T-helper 2 cell treated with Interferon-gamma antibody and Interleukin-4, amounts not matched to agents 100 ng/mL and 5 ng/mL, for 36 hours (primary cell): ENCODE results near the gene MICAL1. TPM values are rescaled to one million over a fixed set of nuclear protein-coding genes. Genes with fewer than 3 reads are reported as not detected.

Experiments
- intact Hi-C: fragments of 100-400 bp; cut with micrococcal nuclease; formaldehyde crosslinking; loops from one replicate; pipeline ENCODE4 v1.15.1; 2023
- total RNA-seq: library from RNA; stranded (reverse); gene quantifications from 2 replicates; pipeline ENCODE4 v1.2.3, GENCODE V29; 2022

The MICAL1 gene
- total RNA-seq, 1 donor from 2014 or later = 84.6 TPM

DNA sequence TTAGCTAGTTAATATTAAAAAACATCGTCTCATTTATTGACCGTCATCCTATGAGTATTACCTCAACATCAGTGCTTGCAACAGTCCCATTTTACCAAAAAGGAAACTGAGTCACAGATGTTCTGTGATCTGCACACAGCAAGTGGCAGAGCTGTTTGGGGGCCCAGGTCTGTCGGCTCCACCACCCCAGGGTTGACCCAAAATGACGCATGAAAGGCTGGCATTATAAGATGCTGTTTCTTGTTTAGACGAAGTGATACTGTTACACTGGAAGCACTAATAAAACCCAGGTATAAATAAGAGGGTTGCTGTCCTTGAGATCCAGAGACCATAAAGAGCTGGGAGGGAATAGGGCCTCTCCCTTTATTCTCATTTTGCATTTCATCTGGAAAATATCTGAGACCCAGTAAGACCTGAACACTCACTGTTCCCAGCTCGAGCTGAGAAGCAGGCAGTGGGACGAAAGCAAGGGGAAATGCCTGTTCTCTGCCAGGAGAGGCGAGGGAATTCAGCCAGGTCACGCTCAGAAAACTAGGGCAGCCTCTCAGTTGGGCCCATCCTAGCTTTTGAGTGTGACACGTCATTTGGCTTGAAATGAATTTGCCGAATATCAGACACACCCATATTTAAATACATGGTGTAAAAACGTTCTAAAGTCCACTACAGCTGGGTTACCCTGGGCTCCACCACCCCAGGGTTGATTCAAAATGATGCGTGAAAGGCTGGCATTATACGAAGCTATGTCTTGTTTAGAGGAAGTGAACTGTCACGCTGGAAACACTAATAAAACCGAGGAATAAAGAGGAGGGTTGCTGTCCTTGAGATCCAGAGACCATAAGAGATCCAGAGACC is 1.4 kb upstream of the MICAL1 start:
- intact Hi-C loops = loop anchor here (5.0 kb wide), 1 partner anchor 900 kb away; no protein-coding TSS in a partner anchor

DNA sequence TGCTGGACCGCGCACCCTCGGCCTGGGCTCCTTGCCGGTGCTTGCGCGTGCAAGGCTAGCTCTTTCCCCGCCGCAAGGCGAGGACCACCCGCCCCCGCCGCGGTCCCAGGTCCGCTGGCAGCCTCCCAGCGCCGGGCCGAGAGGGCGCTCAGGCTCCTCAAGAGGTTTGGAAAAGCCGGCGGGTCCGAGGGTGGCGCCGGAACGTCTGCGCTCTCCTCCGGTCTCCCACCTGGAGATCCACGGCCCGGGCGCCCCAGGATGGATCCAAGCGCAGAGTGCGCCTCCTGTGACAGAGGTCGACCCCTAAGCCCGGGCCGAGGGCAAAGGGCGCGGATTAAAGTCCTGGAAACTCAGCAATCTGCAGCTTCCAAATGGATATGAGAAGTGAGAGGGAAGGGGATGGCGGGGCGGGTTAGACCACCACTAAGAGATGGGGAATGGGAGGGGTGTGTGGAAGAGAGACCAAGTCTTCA is 575 bp upstream of the MICAL1 start:
- intact Hi-C loops = loop anchor here (5.0 kb wide), 1 partner anchor 899 kb away; no protein-coding TSS in a partner anchor

DNA sequence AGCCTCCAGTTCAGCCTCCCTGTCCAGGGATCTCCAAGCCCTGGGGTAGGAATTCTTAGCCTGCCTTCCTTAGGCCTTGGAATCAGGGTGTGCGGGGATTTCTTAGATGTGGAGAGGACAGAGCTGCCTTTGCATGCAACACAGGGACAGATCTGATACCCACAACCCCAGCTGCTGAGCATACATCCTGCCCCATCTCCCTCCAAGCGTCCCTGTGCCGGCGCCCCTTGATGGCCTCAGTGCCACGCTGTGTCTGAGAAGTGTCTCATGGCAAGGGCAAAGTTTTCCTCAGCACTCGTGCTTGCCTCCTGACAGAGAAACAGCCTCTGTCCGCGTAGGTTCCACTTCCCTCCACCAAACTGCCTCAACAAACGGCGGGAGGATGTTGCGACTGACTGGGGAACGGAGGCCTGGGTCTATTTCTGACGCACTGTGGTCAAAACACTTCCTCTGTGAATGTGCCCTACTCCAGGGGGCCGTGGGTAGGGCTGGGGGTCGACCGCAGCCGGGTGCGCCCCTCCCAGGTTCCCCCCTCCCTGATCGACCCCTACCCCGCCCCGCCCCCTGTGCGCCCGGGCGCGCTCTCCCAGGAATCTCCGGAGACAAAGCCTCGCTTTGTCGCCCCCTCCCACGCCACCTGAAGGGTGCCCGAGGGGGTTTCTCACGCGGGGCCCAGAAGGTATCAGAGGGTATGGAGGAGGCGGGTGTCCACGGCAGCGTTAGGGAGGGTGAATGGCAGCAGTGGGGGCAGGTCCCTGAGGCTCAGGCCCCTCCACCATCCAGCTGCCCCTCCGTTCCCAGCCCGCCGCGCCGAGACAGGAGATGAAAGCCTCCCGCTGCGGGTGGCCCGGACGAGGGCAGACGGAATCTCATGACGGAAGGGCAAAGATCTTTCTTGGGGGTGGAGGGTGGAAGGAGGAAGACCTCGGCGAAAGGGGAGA is 806 bp downstream of the MICAL1 start:
- intact Hi-C loops = loop anchor here (1.0 to 5.0 kb wide), 8 partner anchors 13 to 897 kb away; partner anchors contain the start of genes AK9, CEP57L1, FIG4 and ZBTB24

DNA sequence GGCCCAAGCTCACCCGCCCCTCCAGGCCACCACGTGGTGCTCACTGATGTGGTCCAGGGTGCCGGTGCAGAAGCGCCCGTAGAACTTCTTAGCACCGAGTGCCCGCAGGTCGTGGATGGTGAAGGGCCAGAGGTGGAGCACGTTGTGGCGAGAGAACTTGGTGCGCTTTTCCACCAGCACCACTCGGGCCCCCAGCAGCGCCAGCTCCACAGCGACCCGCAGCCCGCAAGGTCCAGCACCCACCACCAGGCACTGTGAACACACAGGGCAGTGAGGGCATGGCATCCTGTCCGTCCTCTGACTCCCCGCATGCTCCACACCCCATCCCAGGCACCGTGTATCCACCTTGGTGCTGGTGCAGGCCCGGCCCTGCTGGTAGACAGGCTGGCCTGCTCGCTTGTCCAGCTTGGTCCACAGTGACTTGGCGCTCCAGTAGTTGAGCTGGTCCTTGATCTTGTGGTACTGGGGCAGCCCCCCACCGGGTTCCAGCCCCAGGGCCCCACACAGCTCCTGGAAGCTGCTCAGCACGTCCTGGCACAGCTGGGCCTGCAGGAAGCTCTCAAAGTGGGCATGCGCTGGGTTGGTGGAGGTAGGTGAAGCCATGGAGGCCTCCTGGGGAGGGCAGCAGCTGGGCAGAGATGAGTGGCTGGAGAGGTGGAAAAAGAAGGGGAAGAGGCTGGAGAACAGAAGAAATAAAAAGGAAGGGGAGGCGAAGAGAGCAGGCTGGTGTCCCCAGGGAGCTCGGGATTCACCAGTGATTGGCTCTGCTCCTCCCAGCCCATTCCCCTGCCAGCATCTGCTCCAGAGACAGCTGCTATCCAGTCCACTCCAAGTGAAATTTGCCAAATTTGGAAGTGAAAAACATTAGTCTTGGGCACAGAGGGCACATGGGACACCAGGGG is 1.7 kb downstream of the MICAL1 start:
- intact Hi-C loops = loop anchor here (1.0 to 2.0 kb wide), 4 partner anchors 13 to 237 kb away; partner anchors contain the start of genes AK9 and FIG4

DNA sequence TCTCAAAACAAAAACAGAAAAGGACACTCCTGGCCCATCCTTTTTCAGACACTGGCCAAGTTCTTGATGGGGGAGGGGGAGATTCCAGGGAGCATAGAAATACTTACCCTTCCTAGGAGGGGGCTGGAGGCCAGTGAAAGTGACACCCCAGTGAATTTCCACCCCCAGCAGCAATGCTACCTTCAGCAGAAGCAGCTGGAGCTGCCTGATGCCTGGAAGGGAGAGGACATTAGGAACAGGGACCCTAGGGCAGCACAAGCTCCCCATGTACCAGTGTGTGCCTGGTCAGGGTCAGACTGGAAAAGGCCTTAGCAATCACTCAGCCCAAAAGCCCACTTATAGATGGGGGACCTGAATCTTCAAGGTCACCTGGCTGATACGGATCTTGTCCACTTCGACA is 2.4 kb downstream of the MICAL1 start:
- intact Hi-C loops = no loop called here

DNA sequence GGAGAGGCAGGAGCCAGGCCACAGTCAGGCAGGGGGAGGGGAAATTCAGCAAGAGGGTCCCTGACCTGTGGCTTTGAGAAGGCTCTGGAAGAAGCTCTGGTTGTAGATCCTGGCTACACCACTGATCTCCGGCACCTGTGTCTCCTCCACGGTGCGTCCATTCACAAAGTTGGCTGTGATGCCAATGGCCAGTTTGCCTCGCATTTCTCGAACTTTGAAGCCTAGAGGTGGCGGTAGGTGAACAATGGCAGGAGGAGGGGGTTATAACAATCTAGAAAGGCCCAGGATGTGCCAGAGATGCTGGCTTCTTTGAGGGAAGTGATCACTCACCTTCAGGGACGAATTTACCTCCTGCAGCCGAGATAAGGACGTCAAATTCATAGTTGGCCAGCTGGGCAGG is 3.4 kb downstream of the MICAL1 start:
- intact Hi-C loops = no loop called here

DNA sequence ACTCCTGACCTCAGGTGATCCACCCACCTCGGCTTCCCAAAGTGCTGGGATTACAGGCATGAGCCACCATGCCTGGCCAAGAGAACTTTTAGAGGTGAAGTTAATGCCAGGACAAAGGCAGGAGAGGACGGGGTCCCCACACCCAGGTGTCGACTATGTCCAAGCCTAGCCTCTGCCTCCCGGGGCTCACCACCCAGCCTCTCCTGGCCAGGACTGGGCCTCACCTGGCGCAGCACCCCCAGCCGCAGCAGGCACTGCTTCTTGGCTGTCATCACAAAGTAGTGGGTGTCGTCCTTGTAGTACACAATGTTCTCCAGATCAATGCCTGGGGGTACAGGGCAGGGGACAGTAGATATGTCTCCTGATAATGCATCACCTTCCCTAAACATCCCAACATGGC is 4.2 kb downstream of the MICAL1 start:
- intact Hi-C loops = no loop called here

DNA sequence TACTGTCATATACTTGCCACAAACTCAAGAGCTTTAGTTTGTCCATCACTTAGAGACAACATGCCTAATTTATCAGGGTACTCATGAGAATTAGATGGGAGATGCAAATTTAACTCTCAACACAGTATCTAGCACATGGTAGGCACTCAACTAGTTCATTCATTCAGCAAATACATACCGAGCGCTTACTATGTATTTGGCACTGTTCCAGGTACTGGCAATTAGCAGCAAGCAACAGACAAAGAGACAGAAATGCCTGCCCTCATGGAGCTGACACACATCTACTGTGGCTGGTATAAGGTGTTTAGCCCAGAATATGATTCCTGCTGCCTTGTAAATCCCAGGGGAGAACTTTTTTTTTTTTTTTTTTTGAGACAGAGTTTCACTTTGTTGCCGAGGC is 4.8 kb downstream of the MICAL1 start:
- intact Hi-C loops = no loop called here

DNA sequence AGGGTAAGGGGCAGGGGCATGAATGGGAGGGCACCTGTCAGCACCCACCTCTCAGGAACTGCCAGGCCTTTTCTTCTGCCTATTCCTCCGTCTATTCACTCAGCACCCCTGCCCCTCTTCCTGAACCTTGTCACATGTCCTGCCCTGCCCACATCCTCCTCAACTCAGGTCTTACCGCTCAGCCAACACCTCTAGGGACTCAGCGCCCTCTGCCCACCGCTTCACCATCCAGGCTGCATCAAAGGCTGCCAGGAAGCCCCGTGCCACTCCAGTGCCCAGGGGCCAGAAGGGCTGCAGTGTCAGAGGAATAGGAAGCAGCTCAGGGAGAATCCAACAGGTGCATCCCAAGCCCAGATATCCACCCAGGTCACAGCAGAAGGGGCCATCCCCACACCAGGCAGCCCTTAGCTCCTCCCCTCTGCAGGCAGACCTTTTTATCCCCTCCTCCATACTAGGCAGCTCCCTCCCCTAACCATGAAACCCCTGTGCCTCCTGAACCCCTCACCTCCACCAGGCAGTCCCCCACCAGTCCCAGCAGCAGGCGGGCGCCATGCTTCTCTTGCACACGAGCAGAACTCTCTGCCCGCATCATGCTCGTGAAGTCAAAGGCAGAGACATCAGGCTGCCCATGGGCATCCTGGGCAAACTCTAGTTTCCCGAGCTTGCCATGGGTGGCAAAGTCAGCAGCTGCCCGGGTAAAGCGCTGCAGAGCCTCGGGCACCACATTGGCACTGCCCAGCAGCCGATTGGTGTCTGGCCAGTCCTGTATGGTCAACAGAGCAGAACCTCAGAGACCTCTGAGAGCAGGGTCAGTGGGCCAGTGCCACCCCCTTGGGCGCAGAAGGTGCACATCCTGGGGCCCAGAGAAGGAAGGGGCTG is 5.5 kb downstream of the MICAL1 start:
- intact Hi-C loops = loop anchor here (10.0 kb wide), 1 partner anchor 265 kb away; no protein-coding TSS in a partner anchor

DNA sequence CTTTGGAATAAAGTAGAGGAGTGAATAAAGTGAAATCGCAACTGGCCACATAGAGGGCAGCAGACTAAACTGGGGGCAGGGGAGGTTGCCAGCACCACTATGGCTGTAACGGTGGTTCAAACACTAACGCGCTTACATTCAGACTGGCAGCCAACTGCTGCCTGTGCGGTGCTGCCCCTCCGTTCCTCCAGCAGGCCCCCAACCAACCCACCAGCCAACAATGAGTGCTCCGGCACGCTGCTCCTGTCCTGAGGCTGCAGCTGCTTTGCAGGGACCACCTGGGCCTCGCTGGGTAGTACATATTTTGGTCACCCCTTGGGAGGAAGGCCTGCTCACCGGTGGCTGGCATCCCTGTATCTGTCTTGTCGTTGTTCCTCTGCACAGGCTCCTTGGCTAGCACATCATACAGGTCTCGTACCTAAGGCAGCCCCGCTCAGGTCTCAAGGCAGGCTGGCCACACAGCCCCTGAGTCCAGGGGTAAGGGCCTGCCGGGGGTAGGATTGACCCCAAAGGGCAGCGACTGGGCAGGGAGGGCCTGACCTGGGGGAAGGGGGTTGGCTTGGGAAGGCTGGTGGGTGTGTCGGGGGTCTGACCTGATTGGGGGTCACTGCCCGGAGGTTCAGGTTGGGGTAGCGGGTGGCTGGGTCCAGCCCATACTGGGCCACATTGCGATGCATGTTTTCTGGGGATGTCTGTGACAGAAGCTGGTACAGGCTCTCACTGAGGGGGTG is 6.3 kb downstream of the MICAL1 start:
- intact Hi-C loops = loop anchor here (10.0 kb wide), 1 partner anchor 264 kb away; no protein-coding TSS in a partner anchor

DNA sequence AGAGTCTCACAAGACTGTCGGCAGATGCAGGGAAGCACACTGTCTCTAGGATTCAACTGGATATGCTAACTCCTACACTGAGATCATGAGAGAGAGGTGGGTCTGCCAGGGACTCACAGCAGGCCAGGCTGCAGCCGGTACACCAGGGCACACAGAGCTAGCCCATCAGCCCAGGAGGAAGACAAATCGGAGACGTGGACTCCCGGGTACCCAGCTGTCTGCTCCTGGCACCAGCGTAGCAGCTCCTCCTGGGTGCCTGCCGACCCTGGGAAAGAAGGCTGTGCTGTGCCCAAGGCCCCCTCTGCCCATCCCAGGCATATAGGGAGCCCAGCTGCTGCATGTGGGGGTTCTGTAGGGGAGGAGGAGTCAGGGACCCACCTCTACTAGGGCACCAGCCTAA is 7.0 kb downstream of the MICAL1 start:
- intact Hi-C loops = loop anchor here (10.0 kb wide), 1 partner anchor 264 kb away; no protein-coding TSS in a partner anchor

DNA sequence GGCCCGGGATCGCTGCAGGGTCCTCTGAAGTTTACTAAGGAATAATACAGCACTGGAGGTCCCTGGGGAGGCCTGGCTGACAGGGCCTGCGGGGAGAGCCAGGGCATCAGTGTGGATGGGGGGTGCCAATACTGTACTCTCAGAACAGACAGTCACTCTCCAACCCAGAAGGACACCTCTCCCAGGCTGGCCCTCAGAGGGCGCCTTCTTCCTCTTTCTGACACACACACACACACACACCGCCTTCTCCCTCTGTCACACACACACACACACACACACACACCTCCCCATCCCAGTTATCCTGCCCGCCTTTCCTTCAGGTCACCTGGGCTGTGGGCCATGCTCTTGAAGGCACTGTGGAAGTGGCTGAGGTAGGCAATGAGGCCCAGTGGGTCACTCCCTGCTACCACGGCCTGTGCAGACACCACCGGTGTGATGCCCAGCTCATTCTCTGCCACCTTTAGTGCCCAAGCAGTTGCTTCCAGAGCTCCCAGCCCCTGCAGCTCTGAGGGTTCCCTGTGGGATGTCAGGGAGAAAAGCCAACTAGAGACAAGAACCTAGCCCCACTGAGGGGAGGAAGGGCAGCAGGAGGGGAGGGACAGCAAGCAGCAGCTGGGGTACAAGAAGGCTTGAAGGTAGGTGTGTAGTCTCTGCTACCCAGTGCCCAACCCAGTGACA is 7.6 kb downstream of the MICAL1 start:
- intact Hi-C loops = loop anchor here (10.0 kb wide), 1 partner anchor 263 kb away; no protein-coding TSS in a partner anchor

DNA sequence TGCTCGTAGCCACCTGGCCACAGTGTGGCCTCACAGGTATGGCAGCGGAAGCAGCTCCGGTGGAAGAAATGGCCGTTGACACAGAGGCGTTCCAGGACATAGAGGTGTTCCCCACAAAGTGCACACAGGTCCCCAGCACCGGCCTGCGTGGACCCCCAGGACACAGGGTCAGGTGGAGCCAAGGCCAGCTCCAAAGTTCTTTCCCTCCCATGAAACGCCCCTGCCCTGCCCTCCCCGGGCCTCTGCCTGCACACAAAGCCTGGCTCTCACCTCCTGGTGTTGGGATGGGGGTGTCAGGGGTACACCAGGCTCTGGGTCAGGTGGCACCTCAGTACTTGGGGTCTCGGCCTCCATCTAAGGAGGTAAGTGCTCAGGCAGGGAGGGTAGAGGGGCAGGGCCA is 8.5 kb downstream of the MICAL1 start:
- intact Hi-C loops = loop anchor here (10.0 kb wide), 1 partner anchor 262 kb away; no protein-coding TSS in a partner anchor

DNA sequence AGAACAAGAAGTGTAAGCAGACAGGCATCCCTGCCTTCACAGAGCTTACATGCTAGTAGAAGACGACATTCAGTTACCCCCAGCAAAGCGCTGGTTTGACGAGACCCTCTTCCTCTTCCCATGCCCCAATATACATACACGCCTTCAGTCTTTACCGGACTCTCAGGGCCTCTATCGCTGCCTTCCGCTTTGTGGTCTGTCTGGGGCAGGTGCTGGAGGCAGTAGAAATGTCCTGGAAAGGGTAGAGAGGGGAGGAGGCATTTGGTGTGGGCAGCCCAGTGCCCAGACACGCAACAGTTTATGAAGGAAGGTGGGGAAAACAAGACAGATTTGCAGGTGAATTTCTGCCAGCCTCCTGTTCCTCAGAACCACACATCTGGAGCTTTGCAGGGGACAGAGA is 9.0 kb downstream of the MICAL1 start:
- intact Hi-C loops = loop anchor here (10.0 kb wide), 1 partner anchor 262 kb away; no protein-coding TSS in a partner anchor

DNA sequence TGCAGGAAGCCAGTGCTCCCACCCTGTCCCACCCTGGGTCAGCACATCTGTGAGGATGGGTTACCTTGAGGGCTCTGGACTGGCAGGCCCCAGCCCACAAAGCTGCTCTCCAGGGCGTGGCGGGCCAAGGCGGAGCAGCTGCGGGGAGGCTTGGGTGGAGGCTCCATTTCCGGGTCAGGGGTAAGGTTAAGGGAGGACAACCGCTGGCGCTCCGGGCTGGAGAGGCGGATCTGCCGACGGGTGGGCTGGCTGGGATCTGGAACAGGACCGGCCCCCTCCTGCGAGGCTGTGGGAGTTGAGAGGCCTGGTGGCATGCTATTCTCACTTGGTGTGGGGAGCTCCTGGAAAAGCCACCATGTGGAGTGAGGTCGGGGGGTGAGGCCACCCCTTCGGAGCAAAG is 9.5 kb downstream of the MICAL1 start:
- intact Hi-C loops = loop anchor here (10.0 kb wide), 1 partner anchor 261 kb away; no protein-coding TSS in a partner anchor

DNA sequence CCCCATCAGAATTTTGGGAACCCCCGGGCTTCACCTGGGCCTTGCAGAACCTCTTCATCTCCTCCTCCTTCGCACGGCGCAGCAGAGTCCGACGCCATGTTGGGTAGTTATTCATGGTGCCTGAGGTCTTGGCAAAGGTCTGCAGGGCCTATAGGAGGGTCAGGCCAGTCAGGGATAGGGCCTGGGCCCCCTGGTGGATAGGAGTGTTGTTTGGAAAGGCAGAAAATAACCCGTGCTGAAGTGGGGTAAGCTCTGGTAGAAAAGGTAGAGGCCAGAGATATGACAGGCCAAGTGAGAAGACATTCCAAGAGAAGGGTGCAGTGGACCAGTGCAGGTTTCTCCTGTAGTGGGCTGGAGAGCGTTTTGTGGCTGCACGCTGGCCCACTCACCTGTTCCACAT is 10.2 kb downstream of the MICAL1 start:
- intact Hi-C loops = loop anchor here (10.0 kb wide), 1 partner anchor 261 kb away; no protein-coding TSS in a partner anchor

DNA sequence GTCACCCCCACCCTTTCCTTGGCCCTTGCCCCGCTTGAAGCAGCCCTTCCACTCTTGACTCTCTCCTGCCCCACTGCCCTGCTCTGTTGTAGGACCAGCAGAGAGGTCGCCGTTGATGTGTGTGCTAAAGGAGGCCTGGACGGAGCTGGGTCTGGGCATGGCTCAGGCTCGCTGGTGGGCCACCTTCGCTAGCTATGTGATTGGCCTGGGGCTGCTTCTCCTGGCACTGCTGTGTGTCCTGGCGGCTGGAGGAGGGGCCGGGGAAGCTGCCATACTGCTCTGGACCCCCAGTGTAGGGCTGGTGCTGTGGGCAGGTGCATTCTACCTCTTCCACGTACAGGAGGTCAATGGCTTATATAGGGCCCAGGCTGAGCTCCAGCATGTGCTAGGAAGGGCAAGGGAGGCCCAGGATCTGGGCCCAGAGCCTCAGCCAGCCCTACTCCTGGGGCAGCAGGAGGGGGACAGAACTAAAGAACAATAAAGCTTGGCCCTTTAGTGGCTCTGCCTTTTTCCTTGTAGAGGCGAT is 12.1 kb downstream of the MICAL1 start:
- intact Hi-C loops = loop anchor here (10.0 kb wide), 1 partner anchor 259 kb away; no protein-coding TSS in a partner anchor
